ENCODE measurements around the gene RUBCNL. TPM values are rescaled to one million over a fixed set of nuclear protein-coding genes. Genes with fewer than 3 reads are reported as not detected.
"Not testable (repeated sequence)": the region's sequence is repeated elsewhere in the genome, so short reads cannot be mapped to it uniquely, and the experiment has no call there.

The RUBCNL gene
- total RNA-seq, 1 experiment from 2014 or later = 1.9 TPM

GRCh38 chr13:46387064-46387851 is at the start of gene RUBCNL (continued):
- TF ChIP-seq ARID4B (CRISPR knock-in tag; IDR thresholded peaks at IDR 0.05; ENCODE audit: borderline replicate concordance) = peak; percentile 47; the same call in 1 of the 2 replicates

GRCh38 chr13:46429558-46429957 is 42.5 kb upstream of the RUBCNL start:
- ATAC-seq; H3K9me3 Mint-ChIP-seq; H3K36me3 Mint-ChIP-seq; H3K4me1 Mint-ChIP-seq; H3K27me3 Mint-ChIP-seq (ENCODE audit: low read depth); POLR2A ChIA-PET; H3K4me3 Mint-ChIP-seq; DNase-seq (ENCODE audit: low spot score); CTCF ChIA-PET; H3K27ac Mint-ChIP-seq: not testable (repeated sequence)

GRCh38 chr13:46405457-46405856 is 18.4 kb upstream of the RUBCNL start:
- DNase-seq (ENCODE audit: low spot score) = no peak
- Mint-ChIP-seq H3K36me3 (peaks cover 13% of the 10 kb centered on the region), H3K27me3 (ENCODE audit: low read depth) (peaks cover 3% of the 10 kb centered on the region), H3K27ac (no peak overlapping the region), H3K4me1 (peaks cover 7% of the 10 kb centered on the region; the same call in 1 of the 2 replicates), H3K9me3 (peaks cover 22% of the 10 kb centered on the region), H3K4me3 (no peak overlapping the region)
- no peak for ATAC-seq
- POLR2A ChIA-PET = interaction anchor here (0.7 kb wide), 1 partner anchor 9 kb away, joined by 6 read pairs; no protein-coding TSS in a partner anchor
- CTCF ChIA-PET = no interaction called here
- no peak for TF ChIP-seq KAT7 (CRISPR knock-in tag; IDR thresholded peaks at IDR 0.05; ENCODE audit: borderline replicate concordance)
- no peak for TF ChIP-seq ZSCAN18 (CRISPR knock-in tag; IDR thresholded peaks at IDR 0.05)
- no peak for TF ChIP-seq PRDM15 (CRISPR knock-in tag; IDR thresholded peaks at IDR 0.05)
- no peak for TF ChIP-seq ATF6 (CRISPR knock-in tag; IDR thresholded peaks at IDR 0.05)
- TF ChIP-seq NFATC4 (CRISPR knock-in tag; IDR thresholded peaks at IDR 0.05) = no peak
- no peak for TF ChIP-seq RORB (CRISPR knock-in tag; IDR thresholded peaks at IDR 0.05)
- no peak for TF ChIP-seq ZNF317 (CRISPR knock-in tag; IDR thresholded peaks at IDR 0.05; ENCODE audit: borderline replicate concordance, low read depth)
- no peak for TF ChIP-seq AR (CRISPR knock-in tag; IDR thresholded peaks at IDR 0.05)
- TF ChIP-seq CBFB (CRISPR knock-in tag; IDR thresholded peaks at IDR 0.05; ENCODE audit: low read depth) = no peak
- no peak for TF ChIP-seq JAZF1 (CRISPR knock-in tag; IDR thresholded peaks at IDR 0.05)
- no peak for TF ChIP-seq SMAD4 (CRISPR knock-in tag; IDR thresholded peaks at IDR 0.05)
- no peak for TF ChIP-seq MXD4 (CRISPR knock-in tag; IDR thresholded peaks at IDR 0.05; ENCODE audit: borderline replicate concordance)
- TF ChIP-seq ELF4 (CRISPR knock-in tag; IDR thresholded peaks at IDR 0.05; ENCODE audit: low read depth) = no peak
- TF ChIP-seq USF1 (CRISPR knock-in tag; IDR thresholded peaks at IDR 0.05) = no peak

Measured in WTC11 (cell line).